Fibroblast of upper back skin (primary cell): ENCODE results near the gene PPCDC.

Experiments
- DNase-seq: peaks from one replicate; pipeline ENCODE4 v3.0.0-alpha.2; 2013

The PPCDC gene

DNA sequence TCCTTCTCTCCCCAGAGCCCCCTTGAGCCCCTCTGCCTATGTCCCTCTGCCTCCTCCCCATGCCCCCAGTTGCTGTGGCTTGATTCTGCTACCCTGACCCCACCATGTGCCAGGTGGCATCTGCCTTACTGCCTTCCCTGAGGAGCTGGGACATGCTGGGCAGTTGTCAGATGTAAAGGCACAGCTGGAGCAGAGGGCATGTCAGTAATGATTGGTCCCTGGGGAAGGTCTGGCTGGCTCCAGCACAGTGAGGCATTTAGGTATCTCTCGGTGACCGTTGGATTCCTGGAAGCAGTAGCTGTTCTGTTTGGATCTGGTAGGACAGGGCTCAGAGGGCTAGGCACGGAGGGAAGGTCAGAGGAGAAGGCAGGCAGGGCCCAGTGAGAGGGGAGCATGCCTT, 3.5 kb upstream of the PPCDC start:
- DNase-seq, result no peak

DNA sequence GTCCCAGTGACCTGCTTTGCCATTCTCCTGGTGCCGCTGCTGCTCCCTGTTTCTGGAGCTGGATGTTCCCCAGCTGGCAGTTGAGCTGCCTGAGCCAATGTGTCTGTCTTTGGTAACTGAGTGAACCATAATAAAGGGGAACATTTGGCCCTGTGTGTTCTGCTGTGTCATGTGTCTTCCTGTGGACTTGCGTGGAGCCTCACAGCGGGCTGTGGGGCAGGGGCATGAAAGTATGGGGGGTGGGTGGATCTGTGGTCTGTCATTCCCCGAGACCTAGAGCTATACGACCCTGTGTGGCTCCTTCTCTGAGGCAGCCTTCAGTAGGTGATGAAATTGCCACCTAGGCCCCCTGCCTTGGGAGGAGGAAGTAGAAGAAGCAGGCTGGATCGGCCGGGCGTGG, 2.0 kb upstream of the PPCDC start:
- no peak for DNase-seq

DNA sequence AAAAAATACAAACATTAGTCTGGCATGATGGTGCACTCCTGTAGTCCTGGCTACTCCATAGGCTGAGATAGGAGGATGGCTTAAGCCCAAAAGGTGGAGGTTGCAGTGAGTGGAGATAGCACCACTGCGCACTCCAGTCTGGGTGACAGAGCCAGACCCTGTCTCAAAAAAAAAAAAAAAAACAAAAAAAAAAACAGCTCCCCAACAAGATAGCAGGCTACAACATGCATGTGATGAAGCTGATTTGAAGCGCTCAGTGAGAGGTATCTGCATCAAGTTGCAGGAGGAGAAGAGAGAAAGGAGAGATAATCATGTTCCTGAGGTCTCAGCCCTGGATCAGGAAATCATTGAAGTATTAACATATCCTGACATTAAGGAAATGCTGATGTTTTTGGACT, 608 bp upstream of the PPCDC start:
- DNase-seq, result no peak

DNA sequence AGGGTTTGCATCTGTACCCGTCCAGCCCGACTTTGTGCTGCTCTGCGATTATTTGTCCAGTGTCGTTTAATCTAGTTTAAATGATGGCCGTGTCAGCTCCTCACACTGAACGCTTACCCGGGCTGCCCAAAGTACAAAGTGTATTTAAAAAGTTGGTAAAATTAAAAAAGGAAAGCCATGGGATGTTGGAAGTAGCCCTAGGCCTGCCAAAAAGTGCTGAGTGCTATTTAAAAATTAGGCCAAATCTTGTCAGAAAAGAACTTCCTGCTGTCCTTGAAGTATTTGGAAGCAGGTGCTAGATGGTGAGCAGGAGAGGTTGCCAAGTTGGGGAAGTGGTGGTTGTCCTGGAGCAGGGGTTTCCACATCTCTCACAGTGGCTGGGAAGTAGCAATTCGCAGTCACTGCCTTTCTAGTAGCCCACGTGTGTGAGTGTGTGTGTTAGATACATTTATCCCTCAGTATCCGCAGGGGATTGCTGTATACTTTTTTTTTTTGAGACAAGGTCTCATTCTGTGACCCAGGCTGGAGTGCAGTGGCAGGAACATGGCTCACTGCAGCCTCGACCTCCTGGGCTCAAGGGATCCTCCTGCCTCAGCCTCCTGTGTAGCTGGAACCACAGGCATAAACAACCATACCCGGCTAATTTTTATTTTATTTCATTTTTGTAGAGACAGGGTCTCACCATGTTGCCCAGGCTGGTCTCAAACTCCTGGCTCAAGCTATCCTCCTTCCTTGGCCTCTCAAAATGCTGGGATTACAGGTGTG, 664 bp downstream of the PPCDC start:
- DNase-seq, result no peak

DNA sequence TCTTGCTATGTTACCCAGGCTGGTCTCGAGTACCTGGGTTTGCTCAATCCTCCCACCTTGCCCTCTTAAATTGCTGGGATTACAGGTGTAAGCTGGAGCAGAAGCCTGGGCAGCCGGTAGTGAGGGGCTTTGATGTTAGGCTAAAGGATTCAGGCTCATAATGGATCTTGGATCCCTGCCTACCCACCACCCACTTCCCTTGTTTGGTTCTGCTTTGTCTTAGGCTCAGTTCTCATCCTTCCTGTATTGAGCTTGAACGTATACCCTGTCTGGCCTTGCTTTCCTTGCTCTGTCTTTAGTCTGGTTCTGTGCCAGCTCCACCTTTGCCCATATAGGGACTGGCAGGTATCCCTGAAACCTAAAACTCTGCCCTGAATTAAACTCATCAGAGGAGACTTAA, 1.7 kb downstream of the PPCDC start:
- no peak for DNase-seq

DNA sequence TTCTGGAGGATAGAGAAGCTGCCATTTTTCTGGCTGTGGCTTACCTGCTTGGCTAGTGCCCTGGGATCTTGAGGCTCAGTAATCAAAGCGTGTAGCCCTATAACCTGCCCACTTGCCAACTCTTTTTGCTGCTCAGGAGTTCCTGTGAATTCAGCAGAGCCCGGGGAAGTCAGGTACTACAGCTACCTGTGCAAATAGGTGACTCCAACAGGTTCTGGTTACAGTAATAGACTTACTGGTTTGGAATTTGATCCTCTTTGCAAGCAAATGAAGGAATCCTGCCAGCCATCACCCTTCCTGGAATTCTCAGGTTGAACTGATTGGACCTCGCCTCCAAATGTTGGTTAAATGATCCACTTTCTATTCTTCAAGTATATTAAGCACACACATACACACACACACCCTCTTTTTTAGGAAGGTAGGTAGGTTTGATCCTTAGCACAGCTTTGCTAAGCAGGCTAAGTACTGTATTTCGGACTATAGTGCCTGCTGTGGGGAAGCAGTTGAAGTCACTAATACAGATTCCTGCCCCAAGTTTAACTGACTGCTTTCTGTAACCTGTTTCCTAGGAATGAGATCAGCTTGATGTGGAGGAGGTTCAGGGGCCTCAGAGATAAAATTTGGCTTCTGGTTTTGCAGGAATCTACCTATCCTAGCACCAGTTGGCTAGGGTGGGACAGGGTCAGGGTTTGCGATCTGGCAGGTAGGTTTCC, 2.3 kb downstream of the PPCDC start:
- DNase-seq, result no peak

DNA sequence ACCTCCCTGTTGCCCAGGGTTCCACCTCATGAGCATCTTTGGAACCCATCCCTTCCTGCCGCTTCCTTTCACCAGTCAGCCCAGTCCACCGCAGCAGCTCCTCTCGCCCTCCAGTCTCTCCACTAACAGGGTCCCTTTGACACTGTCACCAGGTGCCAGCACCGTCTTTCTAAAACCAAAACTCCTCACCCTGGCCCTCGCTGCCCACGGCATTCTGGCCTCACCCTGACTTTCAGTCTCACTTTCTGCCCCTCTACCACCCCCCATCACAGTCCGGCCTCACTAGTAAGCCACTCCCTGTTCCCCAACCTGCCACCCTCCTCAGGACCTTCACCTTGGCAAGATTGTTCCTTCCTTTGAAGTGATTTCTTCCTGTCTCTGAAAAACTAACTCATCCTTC, 4.2 kb downstream of the PPCDC start:
- DNase-seq, result no peak

DNA sequence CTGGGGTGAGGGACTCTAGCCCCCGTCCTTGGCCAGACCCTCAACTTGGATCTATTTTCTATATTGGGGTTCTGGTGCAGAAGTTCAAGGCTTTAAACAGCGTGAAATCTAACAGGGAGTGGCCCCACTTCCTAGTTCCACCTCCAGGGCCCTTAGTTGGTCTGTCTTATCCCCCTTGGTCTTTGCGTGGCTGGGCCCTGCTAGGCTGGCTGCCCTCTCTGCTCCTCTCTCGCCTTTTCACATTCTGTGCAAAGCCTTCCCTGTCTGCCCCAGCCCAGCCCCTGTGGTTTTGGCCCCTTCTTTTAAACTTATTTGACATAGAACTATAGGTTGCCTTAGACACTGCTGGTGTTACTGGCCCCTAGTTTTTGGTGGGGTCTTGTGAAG, 5.6 kb downstream of the PPCDC start:
- DNase-seq, result no peak

DNA sequence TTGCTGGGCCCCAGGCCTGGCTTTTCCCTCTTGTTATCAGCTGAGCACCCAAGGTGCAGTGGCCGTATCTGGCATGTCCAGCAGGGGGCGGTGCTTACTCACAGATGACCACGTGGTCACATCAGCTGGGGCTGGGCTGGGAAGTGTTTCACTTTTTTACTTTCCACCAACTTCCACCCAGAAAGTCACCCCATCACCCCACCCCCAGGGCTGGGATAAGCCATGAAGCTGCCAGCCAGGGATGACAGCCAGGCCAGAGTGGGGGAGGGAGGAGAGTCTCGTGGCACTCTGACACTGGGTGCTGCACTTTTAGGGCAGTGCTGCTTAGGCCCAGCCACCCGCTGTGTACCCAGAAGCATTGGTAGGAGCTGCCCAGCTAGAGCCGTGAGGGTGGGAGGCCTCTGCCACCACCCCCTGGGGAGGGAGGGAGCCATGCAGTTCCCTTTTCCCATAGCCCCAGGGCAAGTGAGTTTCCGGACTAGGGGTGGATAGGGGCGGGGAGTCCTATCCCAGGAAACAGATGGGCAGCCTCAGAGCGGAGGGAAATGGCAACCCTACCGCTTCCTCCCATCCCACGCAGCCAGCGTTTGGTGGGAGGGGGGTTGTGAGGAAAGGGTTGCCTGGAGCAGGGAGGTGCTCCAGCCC, 6.1 kb downstream of the PPCDC start:
- peak; percentile 83 for DNase-seq

DNA sequence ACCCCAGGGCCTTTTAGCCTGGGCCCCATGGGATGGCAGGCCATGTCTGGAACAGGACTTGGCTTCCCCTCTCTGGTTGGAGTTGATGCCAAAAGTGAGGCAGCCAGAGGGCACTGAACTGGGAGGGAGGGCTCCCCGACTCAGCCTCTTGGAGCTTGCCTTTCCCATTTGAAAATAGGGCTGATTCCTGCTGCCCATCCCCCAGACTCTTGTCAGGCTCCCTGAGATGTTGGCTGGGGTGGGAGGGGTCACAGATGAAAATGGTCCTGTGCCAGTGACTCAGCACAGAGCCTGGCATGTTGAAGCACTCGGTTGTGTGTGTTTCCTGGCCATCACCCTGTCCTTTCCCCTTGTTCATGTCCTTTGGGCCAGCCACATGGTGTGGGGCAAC, 6.6 kb downstream of the PPCDC start:
- DNase-seq, result peak; percentile 24

DNA sequence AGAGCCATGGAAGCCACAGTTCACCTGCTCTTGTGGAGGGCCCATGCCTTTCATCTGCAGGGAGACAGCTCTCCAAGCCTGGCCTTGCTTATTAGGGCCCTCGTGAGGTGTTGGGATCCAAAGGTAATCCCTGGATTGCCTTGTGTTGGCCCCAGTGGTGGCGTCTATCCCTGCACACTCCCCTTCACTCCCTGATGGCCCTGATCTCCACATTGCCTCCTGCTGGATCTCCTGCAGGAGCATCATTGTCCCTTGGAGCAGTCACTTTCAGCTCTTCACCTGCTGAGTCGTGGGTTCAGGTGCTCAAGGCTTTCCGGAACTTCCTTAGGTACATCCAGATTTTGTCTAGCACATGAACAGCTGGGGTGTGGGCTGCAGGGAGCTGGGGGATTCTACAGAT, 7.0 kb downstream of the PPCDC start:
- DNase-seq, result no peak

DNA sequence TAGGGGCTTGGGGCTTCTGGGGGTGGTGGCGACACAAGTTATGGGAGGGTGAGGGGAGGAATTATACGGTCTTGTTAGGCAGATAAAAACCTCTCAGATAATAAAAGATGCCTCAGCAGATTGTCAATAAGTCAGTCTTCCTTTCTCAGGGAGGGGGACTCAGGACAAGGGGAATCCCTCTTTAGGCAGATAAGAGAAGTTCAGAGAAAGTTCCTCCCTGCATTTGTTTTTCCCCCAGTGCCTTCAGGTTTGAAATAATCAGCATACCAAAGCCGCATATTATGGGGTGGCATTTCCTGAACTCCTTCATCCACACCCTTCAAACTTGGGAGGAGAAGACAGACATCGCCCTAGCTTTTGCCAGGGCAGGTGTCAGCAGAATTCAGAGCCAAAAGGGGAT, 8.5 kb downstream of the PPCDC start:
- DNase-seq, result no peak

DNA sequence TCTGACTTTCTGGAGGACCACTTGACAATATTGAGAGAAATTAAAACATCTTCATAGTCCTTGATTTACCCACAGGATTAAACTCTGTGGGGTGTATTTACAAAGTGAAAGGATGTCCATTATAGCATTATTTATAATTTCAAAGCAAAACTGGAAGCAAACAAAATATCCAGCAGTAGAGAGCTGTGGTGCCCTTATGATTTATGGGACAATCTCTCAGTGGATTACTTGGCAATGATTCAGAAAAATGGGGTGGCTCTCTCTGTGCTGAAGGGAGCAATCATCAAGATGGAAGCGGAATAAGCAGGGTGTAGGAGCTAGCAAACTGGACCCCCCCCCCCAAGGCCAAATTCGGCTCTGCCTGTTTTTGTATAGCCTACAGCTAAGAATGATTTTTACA, 9.0 kb downstream of the PPCDC start:
- no peak for DNase-seq

DNA sequence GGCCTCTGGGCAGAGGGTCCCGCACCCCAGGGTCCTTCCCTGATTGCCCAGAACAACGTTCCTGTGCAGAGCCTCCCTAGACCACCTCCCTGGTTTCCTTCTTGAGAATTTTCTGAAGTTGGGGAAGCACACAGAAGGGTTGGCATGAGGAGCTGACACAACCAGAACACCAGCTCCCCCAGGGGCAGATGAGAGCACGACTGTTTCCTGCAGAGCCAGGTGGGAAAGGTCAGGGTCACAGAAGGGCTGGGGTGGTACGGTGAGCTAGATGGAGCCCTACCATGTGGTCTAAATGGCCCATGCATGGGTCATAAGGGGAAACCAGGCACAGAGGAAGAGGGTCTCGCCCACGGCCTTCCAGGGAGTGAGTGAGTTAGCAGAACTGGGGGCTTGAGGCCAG, 10.4 kb downstream of the PPCDC start:
- no peak for DNase-seq

DNA sequence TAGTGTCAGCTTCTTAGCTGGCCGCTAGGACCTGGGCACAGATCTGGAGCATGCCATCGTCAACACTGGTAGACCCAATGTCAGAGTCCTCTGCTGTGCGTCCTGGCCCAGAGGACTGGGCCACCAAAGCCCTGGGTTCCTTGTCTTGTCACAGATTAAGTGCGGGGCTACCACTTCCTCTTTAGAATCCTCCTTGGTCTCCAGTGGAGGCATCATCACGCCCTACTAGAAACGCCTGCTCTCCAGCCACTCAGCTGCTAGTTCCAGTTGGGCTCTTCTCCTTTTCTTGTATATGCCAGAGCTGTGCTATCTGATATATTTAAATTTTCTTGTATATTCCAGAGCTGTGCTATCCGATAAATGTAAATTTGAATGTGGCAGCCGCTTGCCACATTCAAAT, 11.2 kb downstream of the PPCDC start:
- DNase-seq, result no peak

DNA sequence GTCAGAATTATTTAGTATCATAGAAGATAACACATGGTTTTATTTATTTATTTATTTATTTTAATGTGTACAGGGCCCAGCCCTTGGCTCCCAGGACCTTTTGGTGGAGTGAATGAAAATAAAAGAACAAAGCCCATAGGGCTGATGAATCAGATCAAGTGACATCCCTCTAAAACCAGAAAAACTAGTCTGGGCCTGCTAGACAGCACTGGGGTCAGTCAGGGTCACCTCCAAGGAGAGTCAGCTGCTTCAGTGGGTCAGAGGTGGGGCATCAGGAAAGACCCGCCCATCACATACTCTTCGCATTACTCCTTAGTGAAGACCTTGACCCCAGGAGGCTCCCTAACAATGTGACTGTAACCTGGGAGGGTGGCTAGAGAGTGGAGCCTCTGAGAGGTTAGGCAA, 12.8 kb downstream of the PPCDC start:
- no peak for DNase-seq

DNA sequence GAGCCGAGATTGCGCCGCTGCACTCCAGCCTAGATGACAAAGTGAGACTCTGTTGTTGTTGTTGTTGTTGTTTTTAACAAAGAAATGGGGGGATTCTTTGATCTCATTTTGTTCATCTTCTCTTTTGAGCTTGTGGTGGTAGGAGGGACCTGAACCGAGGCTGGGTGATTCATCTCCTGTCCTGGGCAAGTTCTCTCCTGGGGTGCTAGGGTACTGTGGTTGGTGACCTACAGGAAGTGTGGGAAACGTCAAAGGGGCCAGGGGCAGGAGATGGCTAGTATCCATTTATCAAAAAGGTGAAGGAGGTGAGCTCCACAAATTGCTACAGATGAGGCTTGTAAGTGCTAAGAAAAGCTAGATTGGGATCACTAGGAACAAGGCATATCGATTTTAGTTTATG, 14.3 kb downstream of the PPCDC start:
- no peak for DNase-seq

DNA sequence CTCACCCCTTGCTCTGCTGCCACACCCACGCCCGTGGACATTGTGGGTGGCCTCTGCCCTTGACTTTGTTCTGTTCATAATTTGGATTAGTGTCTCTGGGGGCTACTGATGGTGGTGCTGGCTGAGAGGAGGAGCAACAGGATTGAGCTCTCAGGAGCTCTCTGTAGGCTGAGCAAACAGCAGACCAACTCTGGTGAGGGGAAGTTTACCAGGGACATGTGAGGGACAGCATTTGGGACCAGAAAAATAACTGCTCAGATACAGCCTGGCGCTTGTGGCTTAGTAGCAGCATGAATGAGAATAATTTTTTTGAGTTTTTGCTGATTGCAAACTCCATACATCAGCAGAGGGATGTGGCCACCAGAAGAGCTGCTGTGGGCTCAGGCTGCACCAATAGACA, 14.8 kb downstream of the PPCDC start:
- DNase-seq, result no peak

DNA sequence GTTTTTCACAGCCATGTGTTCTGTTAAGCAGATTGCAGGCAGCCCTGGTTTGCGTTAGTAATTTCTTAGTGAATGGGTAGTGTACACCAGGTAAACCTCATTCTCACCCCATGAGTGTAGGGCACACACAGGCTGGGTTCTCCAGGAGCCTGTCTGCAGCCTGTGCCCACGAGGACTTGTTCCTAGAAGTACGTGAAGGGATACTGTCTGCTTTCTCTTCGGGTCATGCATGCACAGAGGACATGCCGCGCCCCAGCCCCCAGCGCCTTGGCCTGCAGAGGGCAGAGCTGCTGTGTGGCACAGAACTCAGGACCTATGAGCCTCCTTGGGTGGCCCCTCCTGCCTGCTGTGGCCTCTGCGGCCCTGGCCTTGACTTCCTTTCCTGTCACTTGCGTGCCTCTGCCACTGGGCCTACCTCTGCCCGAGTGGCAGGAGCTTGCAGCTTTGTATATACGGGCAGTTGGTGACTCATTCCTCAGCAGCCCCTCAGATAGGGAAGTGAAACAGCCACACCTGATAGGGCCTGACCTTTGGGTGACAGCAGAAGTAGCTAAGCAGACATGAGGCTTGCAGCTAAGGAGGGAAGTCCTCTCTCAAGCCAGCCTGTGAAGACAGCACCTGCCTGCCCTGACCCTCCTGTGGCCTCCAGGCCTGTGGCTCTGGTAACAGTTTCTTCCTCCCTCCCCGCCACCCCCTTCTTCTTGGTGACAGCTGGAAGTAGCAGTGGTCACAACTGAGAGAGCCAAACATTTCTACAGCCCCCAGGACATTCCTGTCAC, 19.5 kb downstream of the PPCDC start:
- DNase-seq, result no peak

DNA sequence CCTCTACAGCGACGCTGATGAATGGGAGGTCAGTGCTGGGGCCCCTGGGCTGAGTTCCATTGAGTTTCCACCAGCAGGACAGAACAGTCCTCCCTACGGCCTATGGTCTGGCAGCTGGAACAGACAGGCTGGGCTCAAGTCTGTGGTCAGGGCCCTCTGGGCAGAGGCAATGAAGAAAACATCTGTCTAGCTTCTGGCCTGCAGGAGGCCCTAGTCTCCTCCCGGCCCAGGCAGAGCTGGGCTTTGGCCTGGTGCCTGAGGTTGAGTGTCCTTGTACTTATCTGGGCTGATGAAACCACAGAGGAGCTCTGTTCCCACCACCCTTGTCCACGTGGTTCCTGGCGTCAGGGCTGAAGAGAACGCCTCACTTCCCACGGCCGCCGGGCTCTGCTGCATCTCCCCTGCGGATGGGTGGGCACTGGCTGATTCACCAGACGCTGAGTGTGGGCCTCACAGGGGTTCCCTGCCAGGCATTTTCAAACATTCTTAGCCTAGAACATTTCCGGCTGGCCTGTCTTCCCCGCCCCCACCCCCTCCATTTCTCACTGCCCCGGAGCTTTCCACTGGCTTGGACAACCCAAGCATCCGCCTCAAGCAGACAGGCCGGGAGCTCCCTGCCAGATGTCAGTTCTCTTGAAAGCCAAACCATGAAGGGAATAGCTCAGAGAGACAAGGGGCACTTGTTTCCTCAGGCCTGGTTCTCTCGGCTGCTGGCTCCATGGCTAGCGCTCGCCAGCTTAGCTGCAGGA, 20.3 kb downstream of the PPCDC start:
- peak; percentile 99 for DNase-seq

DNA sequence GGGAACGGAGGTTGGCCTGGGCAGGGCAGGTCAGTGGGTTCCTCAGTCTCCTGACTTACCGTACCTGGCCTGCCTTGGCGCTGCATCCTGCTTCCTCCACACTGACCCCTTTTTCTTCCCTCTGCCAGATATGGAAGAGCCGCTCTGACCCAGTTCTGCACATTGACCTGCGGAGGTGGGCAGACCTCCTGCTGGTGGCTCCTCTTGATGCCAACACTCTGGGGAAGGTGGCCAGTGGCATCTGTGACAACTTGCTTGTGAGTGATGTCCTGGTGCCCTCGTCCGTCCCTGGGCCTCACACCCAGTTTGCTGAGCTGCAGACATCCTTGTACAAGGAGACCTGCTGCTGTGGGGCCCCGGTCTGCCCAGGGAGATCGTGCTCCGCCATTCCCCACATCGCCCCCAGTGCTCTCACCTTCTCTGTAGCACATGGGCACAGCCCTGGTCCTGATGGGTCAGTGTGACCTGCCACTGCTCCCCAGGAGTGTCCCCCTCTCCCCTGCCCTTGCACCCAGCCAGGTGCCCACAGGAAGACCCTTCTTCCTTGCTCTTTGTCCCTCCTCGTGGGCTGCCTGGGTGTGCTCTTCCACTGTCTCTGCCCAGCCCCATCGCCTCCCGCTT, 21.0 kb downstream of the PPCDC start:
- no peak for DNase-seq

DNA sequence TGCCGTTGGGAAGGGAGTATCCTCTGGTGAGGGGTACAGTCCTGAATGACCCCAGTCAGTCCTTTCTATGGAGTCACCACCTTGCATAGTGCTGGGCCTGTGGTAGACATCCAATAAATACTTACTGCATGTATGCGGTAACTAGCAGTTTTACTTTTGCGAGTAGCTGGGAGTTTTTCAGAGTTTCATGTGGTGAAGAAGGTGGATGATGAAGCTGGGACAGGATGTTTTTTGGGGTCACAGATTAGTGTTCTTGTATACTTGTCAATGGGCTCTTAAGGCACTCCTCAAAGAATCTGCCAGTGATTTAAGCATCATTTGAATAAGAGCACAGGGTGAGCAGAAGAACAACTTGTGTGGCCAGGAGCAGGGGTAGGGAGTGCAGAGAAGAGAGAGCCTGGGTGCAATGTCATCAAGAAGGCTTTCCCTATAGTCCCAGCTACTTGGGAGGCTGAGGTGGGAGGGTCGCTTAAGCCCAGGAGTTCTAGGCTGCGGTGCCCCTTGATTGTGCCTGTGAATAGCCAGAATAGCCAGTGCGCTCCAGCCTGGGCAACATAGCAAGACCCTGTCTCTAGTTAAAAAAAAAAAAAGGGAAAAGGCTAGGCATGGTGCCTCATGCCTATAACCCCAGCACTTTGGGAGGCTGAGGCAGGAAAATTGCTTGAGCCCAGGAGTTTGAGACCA, 22.1 kb downstream of the PPCDC start:
- no peak for DNase-seq
